ENCODE measurements around the gene KCNS3.

Gene KCNS3

GRCh38 chr2:17878281-17879136 lies at the start of gene KCNS3:
Gene KCNS3, plus strand, starts transcription at chr2:17878667. Its CDS starts 52,342 bp downstream, at chr2:17931009.
- peak; percentile 80 for DNase-seq (ENCODE audit: low read depth, low spot score)

- peak; percentile 86 for DNase-seq (ENCODE audit: low read depth, low spot score)
Measured at GRCh38 chr2:17830053-17831034, 48.1 kb upstream of the KCNS3 start.

DNA sequence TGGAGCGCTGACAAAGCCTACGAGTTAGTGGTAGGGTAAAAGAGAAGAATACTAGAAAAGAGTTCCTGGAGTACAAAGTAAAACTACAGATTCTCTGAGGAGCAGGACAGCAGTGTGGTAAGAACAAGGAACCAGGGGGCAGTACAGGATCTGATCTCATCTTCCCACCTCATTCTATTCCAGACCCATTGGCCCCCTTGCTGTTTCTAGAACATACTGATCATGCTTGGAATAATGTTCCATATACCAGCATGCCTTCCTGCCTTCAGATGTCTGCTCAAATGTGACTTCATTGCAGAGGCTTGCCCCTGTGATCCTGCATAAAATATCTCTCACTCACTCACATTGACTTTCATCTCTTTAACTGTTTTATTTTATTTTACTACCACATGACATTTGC lies 43.0 kb upstream of the KCNS3 start:
- DNase-seq (ENCODE audit: low read depth, low spot score) = no peak

DNA sequence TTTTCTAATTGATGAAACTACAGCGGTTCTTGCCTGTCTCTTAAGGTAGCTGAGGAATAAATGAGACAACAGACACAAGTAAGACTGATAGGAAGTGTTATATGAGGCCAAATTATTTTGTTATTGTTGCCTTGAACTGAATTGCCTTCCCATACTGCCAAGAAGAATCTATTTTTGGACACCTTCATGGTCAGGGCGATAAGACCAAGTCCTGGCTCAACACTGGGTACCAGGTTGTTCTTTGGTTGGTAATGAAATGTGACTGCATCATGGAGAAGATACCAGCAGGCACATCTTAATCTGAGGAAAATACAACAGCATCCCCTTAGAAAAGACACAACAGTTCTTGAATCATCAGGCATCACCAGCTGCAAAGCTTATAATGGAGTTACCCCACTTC lies 38.5 kb upstream of the KCNS3 start:
- DNase-seq (ENCODE audit: low read depth, low spot score) = no peak

DNA sequence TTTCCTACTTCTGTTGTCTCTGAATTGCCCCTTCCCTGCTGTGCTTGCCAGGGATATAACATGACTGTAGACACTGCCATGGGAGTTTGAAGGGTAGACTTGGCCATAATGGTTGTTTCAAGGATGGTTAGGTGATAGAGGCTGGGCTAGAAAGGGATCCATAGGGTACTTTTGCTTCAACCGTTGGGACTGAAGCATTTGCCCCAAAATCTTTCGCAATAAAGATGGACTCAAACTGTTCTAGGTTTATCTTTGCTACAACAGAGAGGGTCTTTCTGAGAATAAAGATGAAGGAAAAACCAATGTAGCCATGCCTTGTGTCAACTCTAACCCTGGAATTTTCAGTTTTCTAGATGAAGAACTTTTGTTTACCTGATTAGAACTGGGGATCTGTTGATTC lies 35.0 kb upstream of the KCNS3 start:
- DNase-seq (ENCODE audit: low read depth, low spot score) = no peak

GRCh38 chr2:17845806-17846205 lies 32.7 kb upstream of the KCNS3 start:
- DNase-seq (ENCODE audit: low read depth, low spot score) = no peak

DNA sequence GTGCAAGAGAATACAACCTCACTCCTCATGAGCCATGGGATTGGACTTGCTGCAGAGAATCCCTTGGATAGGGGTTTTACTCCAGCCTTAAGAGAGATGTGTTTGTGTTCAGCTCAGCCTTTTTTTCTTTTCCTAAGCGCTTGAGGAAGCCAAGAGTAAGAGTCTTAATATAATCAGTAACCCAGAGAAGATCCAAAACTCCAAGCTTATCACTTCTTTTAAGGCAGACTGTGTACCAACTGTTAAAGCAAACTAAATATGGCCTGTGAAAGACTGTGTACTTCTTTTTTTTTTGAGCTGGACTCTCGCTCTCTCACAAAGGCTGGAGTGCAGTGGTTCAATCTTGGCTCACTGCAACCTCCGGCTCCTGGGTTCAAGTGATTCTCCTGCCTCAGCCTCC lies 31.8 kb upstream of the KCNS3 start:
- no peak for DNase-seq (ENCODE audit: low read depth, low spot score)

DNA sequence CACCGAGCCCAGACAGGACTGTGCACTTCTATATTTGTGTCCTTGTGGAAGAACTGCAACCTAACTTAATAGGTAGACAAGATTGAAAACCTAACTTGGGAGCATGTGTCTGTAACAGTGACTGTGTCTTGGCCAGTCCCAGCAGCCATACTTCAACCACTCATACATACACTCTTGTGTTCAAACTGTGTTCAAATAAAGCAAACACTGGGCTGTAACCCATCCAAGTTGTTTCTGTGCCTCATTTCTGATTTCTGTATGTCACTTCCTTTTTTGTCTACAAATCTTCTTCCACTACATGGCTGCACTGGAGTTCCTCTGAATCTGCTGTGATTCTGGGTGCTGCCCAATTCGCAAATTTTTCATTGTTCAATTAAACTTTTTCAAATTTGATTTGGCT lies 31.2 kb upstream of the KCNS3 start:
- DNase-seq (ENCODE audit: low read depth, low spot score) = no peak

- no peak for DNase-seq (ENCODE audit: low read depth, low spot score)
Measured at GRCh38 chr2:17849275-17849674, 29.2 kb upstream of the KCNS3 start.

- no peak for DNase-seq (ENCODE audit: low read depth, low spot score)
Measured at GRCh38 chr2:17850151-17850550, 28.3 kb upstream of the KCNS3 start.

DNA sequence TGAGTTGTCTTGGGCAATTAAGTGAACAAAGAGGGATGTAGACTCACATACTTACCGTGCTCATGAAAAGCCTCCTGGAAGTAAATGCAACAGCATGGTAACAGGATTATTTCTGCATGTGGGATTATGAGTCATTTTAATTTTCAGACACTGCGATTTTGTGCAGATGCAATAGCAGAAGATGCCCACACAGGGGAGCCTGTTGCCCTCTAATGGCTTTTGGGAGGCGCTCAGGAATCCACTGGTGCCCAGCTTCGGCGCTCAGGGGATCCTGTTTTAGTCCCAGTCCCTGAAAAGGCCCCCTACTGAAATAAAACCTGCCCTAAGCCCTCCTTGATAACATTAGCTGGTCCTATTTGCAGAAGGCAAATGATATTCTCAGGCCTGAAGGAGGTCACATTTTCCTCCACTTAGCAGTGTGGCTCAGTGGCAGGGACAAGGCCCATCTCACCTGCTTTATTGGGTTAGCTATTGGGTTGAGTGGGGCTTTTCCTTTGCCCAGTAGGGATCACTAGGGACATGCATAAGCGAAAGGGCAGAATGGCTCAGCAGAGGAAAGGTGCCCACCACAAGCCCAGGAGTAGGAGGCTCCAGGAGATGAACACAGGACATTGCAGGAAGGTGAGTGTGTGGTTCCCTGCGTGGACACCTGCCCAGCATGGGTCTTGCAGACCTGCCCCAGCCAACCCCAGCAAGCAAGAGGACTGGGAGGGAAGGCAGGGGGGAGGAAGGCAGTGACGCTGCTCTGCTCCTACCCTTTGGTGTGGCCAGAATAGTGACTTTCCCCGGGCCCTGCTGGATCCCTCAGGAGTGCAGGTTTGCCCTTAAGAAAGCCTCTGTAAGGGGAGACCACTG lies 26.5 kb upstream of the KCNS3 start:
- DNase-seq (ENCODE audit: low read depth, low spot score) = peak; percentile 82

- DNase-seq (ENCODE audit: low read depth, low spot score) = peak; percentile 7
Measured at GRCh38 chr2:17853799-17854198, 24.7 kb upstream of the KCNS3 start.

DNA sequence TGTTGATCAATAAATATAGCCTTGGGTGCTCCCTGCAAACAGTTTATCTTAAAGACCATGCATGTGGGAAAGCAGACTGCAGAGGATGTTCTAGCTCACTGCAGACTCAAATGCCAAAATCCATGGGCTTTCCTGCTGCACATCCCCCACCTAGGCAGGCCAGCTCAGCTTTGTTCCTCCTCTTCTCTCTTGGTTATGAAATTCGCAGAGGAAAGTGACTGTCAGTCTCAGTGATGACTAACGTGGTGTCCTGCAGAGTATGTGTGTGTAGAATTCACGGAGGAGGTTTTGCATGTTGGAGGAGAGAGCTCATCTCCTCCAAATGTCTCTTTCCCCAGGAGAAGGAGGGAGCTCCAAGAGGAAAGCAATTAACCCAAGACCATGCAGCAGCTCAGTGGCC lies 21.4 kb upstream of the KCNS3 start:
- DNase-seq (ENCODE audit: low read depth, low spot score) = peak; percentile 12

DNA sequence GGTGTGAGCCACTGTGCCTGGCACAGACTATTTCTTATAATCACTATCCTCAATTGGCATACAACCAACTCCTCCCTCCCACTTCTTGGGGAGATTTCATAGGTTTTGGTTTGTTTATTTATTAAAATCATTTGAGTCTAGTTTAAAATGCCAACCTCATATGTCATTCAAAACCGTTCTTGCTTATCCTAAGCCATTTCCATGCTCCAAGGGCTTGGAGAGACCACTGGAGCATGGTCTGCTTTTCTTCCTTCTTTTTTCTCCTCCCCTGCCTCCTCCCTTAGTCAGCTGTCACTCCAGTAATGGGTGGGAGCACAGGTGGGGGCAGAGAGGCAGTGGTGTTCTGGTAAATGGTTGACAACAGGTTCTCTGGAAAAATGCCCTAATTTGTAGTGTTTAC lies 20.4 kb upstream of the KCNS3 start:
- DNase-seq (ENCODE audit: low read depth, low spot score) = no peak

GRCh38 chr2:17863539-17863938 lies 14.9 kb upstream of the KCNS3 start:
- DNase-seq (ENCODE audit: low read depth, low spot score) = no peak

GRCh38 chr2:17864676-17865075 lies 13.8 kb upstream of the KCNS3 start:
- no peak for DNase-seq (ENCODE audit: low read depth, low spot score)

DNA sequence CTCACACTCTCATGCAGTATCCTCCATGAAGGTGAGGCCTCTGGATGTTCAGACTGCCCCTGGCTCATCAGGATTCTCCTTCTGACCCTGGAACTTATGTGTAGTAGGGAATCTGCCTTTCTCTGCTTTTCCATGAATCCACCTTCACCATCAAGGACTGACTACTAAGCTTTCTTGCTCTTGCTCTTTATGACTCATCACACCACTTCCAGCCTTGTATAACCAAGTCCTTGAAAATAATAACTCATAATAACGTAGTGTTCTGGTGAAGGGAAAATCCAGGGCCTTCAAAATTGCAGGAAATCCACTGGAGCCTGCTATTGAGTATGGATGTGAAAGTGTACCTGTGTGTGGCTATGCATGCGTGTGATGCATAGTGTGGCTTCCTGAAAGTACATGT lies 11.3 kb upstream of the KCNS3 start:
- DNase-seq (ENCODE audit: low read depth, low spot score) = no peak

DNA sequence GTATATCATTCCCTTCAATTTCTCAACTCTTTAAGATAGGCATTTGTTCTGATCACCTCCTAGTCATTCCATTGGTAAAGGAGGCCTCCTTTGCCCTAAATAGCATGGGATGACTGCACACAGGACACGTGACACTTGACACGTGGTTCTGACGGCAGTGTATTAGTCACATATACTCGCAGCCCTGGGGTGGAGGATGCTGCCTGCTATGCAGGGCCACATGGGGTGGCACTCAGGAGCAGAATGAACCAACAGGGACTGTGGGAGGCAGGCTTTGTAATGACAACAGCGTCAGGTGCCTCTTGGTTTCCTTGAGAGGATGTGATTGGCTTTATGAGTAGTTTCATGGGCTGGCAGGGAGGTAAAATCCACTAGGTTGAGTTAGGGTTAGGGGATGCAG lies 9.3 kb upstream of the KCNS3 start:
- no peak for DNase-seq (ENCODE audit: low read depth, low spot score)

DNA sequence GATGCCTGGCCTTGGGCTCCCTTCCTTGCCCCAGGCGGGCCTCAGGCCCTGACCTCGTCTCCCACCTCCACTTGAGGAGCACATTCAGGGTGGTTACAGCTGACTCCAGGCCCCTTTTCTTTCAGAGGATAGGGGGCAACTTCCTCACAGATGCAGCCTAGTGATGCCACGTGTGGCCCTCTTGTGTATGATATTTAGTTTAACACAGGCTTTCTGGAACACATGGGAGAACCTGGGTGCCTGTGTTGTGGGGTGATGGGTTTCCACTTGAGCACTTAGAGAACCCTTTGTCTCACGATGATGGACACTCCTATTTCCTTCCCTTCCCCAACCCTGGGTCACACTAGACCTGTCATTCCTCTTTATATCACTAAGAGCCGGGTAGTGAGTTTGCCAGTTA lies 6.8 kb upstream of the KCNS3 start:
- DNase-seq (ENCODE audit: low read depth, low spot score) = no peak

- DNase-seq (ENCODE audit: low read depth, low spot score) = no peak
Measured at GRCh38 chr2:17873021-17873420, 5.4 kb upstream of the KCNS3 start.

DNA sequence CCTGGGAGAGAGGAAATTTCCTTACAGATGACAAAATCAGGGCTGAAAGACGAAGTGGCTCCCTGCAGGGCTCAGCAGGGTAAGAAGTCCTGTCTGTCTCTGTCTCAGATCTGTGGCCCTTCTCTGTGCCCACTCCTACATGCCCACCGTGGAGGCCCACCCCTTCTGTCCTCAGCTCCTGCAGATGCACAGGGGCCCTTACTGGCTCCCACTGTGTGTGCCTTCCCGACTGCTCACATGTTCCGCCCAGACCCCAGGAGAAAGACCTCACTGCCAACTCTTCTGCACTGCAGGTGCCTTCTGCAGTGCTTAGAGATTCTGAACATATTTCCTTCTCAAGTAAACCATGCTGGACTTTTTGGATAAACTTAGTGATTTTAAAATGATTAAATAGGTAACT lies 1.9 kb upstream of the KCNS3 start:
- DNase-seq (ENCODE audit: low read depth, low spot score) = no peak

All from astrocyte of the hippocampus (primary cell).